ENCODE results near the gene PDLIM4.

PDLIM4 gene

GRCh38 chr5:132299917-132300316, 42.4 kb downstream of the PDLIM4 start:
- no peak for FAIRE-seq
- no peak for TF ChIP-seq POLR2A (IDR thresholded peaks at IDR 0.05; ENCODE audit: low read depth, low read length)
- no peak for DNase-seq (ENCODE audit: insufficient read length, low spot score)

- no peak for FAIRE-seq
- DNase-seq (ENCODE audit: insufficient read length, low spot score), result no peak
- TF ChIP-seq POLR2A (IDR thresholded peaks at IDR 0.05; ENCODE audit: low read depth, low read length), result no peak
Measured at GRCh38 chr5:132300577-132301343, 43.3 kb downstream of the PDLIM4 start.

- no peak for TF ChIP-seq POLR2A (IDR thresholded peaks at IDR 0.05; ENCODE audit: low read depth, low read length)
- DNase-seq (ENCODE audit: insufficient read length, low spot score) (no peak), FAIRE-seq (no peak)
Measured at GRCh38 chr5:132301344-132302271, 44.1 kb downstream of the PDLIM4 start.

- TF ChIP-seq POLR2A (IDR thresholded peaks at IDR 0.05; ENCODE audit: low read depth, low read length), result no peak
- no peak for DNase-seq (ENCODE audit: insufficient read length, low spot score)
Measured at GRCh38 chr5:132302413-132302812, 44.9 kb downstream of the PDLIM4 start.

GRCh38 chr5:132303589-132303988, 46.1 kb downstream of the PDLIM4 start:
- FAIRE-seq, result no peak
- no peak for DNase-seq (ENCODE audit: insufficient read length, low spot score)
- no peak for TF ChIP-seq POLR2A (IDR thresholded peaks at IDR 0.05; ENCODE audit: low read depth, low read length)

More at GRCh38 chr5:132302413-132302812, 44.9 kb downstream of the PDLIM4 start:
- FAIRE-seq, result no peak

GRCh38 chr5:132305420-132305819, 47.9 kb downstream of the PDLIM4 start:
- no peak for TF ChIP-seq POLR2A (IDR thresholded peaks at IDR 0.05; ENCODE audit: low read depth, low read length)
- FAIRE-seq, result no peak

GRCh38 chr5:132308701-132309100, 51.2 kb downstream of the PDLIM4 start:
- TF ChIP-seq POLR2A (IDR thresholded peaks at IDR 0.05; ENCODE audit: low read depth, low read length), result no peak
- no peak for FAIRE-seq
- DNase-seq (ENCODE audit: insufficient read length, low spot score), result no peak

More at GRCh38 chr5:132305420-132305819, 47.9 kb downstream of the PDLIM4 start:
- DNase-seq (ENCODE audit: insufficient read length, low spot score), result no peak

- no peak for DNase-seq (ENCODE audit: insufficient read length, low spot score)
- TF ChIP-seq POLR2A (IDR thresholded peaks at IDR 0.05; ENCODE audit: low read depth, low read length), result no peak
- FAIRE-seq, result no peak
Measured at GRCh38 chr5:132309679-132310078, 52.2 kb downstream of the PDLIM4 start.

GRCh38 chr5:132310141-132310834, 52.8 kb downstream of the PDLIM4 start:
- DNase-seq (ENCODE audit: insufficient read length, low spot score) (no peak), FAIRE-seq (no peak)
- no peak for TF ChIP-seq POLR2A (IDR thresholded peaks at IDR 0.05; ENCODE audit: low read depth, low read length)

GRCh38 chr5:132313366-132313765, 55.9 kb downstream of the PDLIM4 start:
- FAIRE-seq (no peak), DNase-seq (ENCODE audit: insufficient read length, low spot score) (no peak)
- TF ChIP-seq POLR2A (IDR thresholded peaks at IDR 0.05; ENCODE audit: low read depth, low read length), result no peak

GRCh38 chr5:132313961-132314432, 56.5 kb downstream of the PDLIM4 start:
- DNase-seq (ENCODE audit: insufficient read length, low spot score), result no peak
- no peak for TF ChIP-seq POLR2A (IDR thresholded peaks at IDR 0.05; ENCODE audit: low read depth, low read length)
- FAIRE-seq, result no peak

GRCh38 chr5:132315529-132316067, 58.1 kb downstream of the PDLIM4 start:
- TF ChIP-seq POLR2A (IDR thresholded peaks at IDR 0.05; ENCODE audit: low read depth, low read length), result no peak
- FAIRE-seq (no peak), DNase-seq (ENCODE audit: insufficient read length, low spot score) (no peak)

- no peak for TF ChIP-seq POLR2A (IDR thresholded peaks at IDR 0.05; ENCODE audit: low read depth, low read length)
- FAIRE-seq (no peak), DNase-seq (ENCODE audit: insufficient read length, low spot score) (no peak)
Measured at GRCh38 chr5:132319975-132320374, 62.5 kb downstream of the PDLIM4 start.
